ENCODE data around the gene KCNE3. TPM values are rescaled to one million over a fixed set of nuclear protein-coding genes. Genes with fewer than 3 reads are reported as not detected.

KCNE3 gene
- total RNA-seq, 4 donors from 2014 or later: 3.9 to 7.9 (median 5.7) TPM

- Histone ChIP-seq H3K4me1 (peaks cover 3 to 15% of the 10 kb centered on the region in 2 donors), H3K9me3 (no peaks in the 10 kb centered on the region), H3K27ac (no peak overlapping the region), H3K27me3 (no peaks in the 10 kb centered on the region), H3K36me3 (no peaks in the 10 kb centered on the region), H3K4me3 (replicated peaks in 1 of 3) (no peak overlapping the region)
- intact Hi-C loops (cut with DNase I): no loop called here
- DNase-seq: peak; percentile 18 to 27
- WGBS, 2 donors: 95 to 96% methylated on average over 1 of the region's 1 CpG
- no peak for TF ChIP-seq CTCF (IDR thresholded peaks at IDR 0.05)
- no peak for TF ChIP-seq POLR2A (IDR thresholded peaks at IDR 0.05)
Observed at GRCh38 chr11:74438681-74439080, 28.7 kb downstream of the KCNE3 start.

- no peaks in the 10 kb centered on the region for H3K9me3 ChIP-seq
- no peak overlapping the region for H3K27ac ChIP-seq
- no peaks in the 10 kb centered on the region for H3K36me3 ChIP-seq
- WGBS, 2 donors: 96 to 100% methylated on average over 1 of the region's 1 CpG
- intact Hi-C loops (cut with DNase I): no loop called here
- TF ChIP-seq CTCF (IDR thresholded peaks at IDR 0.05) (no peak), POLR2A (IDR thresholded peaks at IDR 0.05) (no peak)
- no peak for DNase-seq
- peaks cover 0 to 4% of the 10 kb centered on the region in 2 donors for H3K4me1 ChIP-seq
- no peak overlapping the region for H3K4me3 ChIP-seq (replicated peaks in 1 of 3)
- H3K27me3 ChIP-seq: no peaks in the 10 kb centered on the region
Observed at GRCh38 chr11:74437441-74438042, 29.8 kb downstream of the KCNE3 start.

- Histone ChIP-seq H3K4me3 (replicated peaks in 1 of 3) (no peak overlapping the region), H3K9me3 (no peaks in the 10 kb centered on the region), H3K4me1 (no peaks in the 10 kb centered on the region), H3K27me3 (no peaks in the 10 kb centered on the region), H3K36me3 (no peaks in the 10 kb centered on the region), H3K27ac (no peak overlapping the region)
- intact Hi-C loops (cut with DNase I): no loop called here
- no peak for DNase-seq
- 57 to 75% methylated on average over 7 of the region's 7 CpGs for WGBS, 2 donors
- TF ChIP-seq CTCF (IDR thresholded peaks at IDR 0.05) (no peak), POLR2A (IDR thresholded peaks at IDR 0.05) (no peak)
Observed at GRCh38 chr11:74434528-74434927, 32.8 kb downstream of the KCNE3 start.

GRCh38 chr11:74429205-74429604 lies 38.1 kb downstream of the KCNE3 start:
- Histone ChIP-seq H3K36me3 (no peaks in the 10 kb centered on the region), H3K27ac (no peak overlapping the region), H3K27me3 (no peaks in the 10 kb centered on the region), H3K4me3 (replicated peaks in 1 of 3) (no peak overlapping the region), H3K9me3 (no peaks in the 10 kb centered on the region), H3K4me1 (no peaks in the 10 kb centered on the region)
- 88 to 90% methylated on average over 3 of the region's 3 CpGs for WGBS, 2 donors
- DNase-seq: no peak
- intact Hi-C loops (cut with DNase I): no loop called here
- TF ChIP-seq POLR2A (IDR thresholded peaks at IDR 0.05) (no peak), CTCF (IDR thresholded peaks at IDR 0.05) (no peak)

- intact Hi-C loops (cut with DNase I): no loop called here
- Histone ChIP-seq H3K27ac (no peak overlapping the region), H3K9me3 (no peaks in the 10 kb centered on the region), H3K36me3 (no peaks in the 10 kb centered on the region), H3K4me1 (no peaks in the 10 kb centered on the region), H3K27me3 (no peaks in the 10 kb centered on the region), H3K4me3 (replicated peaks in 1 of 3) (no peak overlapping the region)
- TF ChIP-seq CTCF (IDR thresholded peaks at IDR 0.05) (no peak), POLR2A (IDR thresholded peaks at IDR 0.05) (no peak)
- DNase-seq: no peak
- 96 to 97% methylated on average over 4 of the region's 4 CpGs for WGBS, 2 donors
Observed at GRCh38 chr11:74427384-74427886, 39.9 kb downstream of the KCNE3 start.

Measured in thyroid gland (tissue), 4 donors.